CD8-positive, alpha-beta memory T cell (primary cell): ENCODE results near the gene TTC17. TPM values are rescaled to one million over a fixed set of nuclear protein-coding genes. Genes with fewer than 3 reads are reported as not detected.
A peak's percentile ranks its signal among the peaks of the same experiment; 100 is the strongest.
"Not testable (repeated sequence)": the region's sequence is repeated elsewhere in the genome, so short reads cannot be mapped to it uniquely, and the experiment has no call there.

Experiments used
- CTCF ChIA-PET: fragments of 350-600 bp; sonication (Branson Sonifier 250); formaldehyde crosslinking; loops from one replicate; lab custom pipeline; 2021; ENCODE audit warnings: antibody characterized with exemption; lab: Charles Lee
- POLR2A ChIA-PET: fragments of 350-600 bp; sonication (Branson Sonifier 250); formaldehyde crosslinking; loops from one replicate; lab custom pipeline; 2021; ENCODE audit warnings: antibody characterized with exemption; lab: Charles Lee
- DNase-seq, 5 donors: peaks; one replicate each; pipeline versions ENCODE4 v3.0.0 to v3.0.0-alpha.2; 2020 to 2022; ENCODE audit warnings: mixed read lengths in 1 of 5
- H3K27ac ChIP-seq: one replicate; pipeline ENCODE4 v1.7.0; 2013; ENCODE audit warnings: low read depth, mild to moderate bottlenecking, low read length, moderate library complexity
- H3K27me3 ChIP-seq: 2 replicates; pipeline ENCODE4 v1.7.0; 2013; ENCODE audit warnings: low read length, mild to moderate bottlenecking; ENCODE audit not compliant: insufficient read depth, poor library complexity, severe bottlenecking
- H3K36me3 ChIP-seq: 2 replicates; pipeline ENCODE4 v1.7.0; 2013; ENCODE audit warnings: mild to moderate bottlenecking, low read length, moderate library complexity; ENCODE audit not compliant: insufficient read depth
- H3K4me1 ChIP-seq: 2 replicates; pipeline ENCODE4 v1.7.0; 2013; ENCODE audit warnings: mild to moderate bottlenecking, low read length, moderate library complexity; ENCODE audit not compliant: insufficient read depth
- H3K4me3 ChIP-seq: 2 replicates; pipeline ENCODE4 v1.7.0; 2013; ENCODE audit warnings: mild to moderate bottlenecking, low read length
- H3K9me3 ChIP-seq: 2 replicates; pipeline ENCODE4 v1.7.0; 2013; ENCODE audit warnings: mild to moderate bottlenecking, low read length
- H3K27ac Mint-ChIP-seq, 8 donors: one replicate each; pipeline ENCODE4 v1.8.0; 2020 to 2021; ENCODE audit warnings: mixed read lengths in 8 of 8, mild to moderate bottlenecking in 6 of 8, inconsistent platforms in 3 of 8, moderate library complexity in 3 of 8
- H3K27me3 Mint-ChIP-seq, 2 donors: one replicate each; pipeline ENCODE4 v1.8.0; 2020 to 2021; ENCODE audit warnings: mixed read lengths in 2 of 2, mild to moderate bottlenecking in 1 of 2, moderate library complexity in 1 of 2
- H3K36me3 Mint-ChIP-seq, 3 donors: one replicate each; pipeline ENCODE4 v1.8.0; 2020 to 2021; ENCODE audit warnings: mixed read lengths in 3 of 3, inconsistent platforms in 1 of 3, mild to moderate bottlenecking in 1 of 3
- H3K4me1 Mint-ChIP-seq, 3 donors: one replicate each; pipeline ENCODE4 v1.8.0; 2020 to 2021; ENCODE audit warnings: mixed read lengths in 3 of 3, inconsistent platforms in 1 of 3, mild to moderate bottlenecking in 1 of 3
- H3K4me3 Mint-ChIP-seq, 7 donors: one replicate each; pipeline ENCODE4 v1.8.0; 2020 to 2021; ENCODE audit warnings: mixed read lengths in 7 of 7, mild to moderate bottlenecking in 6 of 7, moderate library complexity in 4 of 7, inconsistent platforms in 2 of 7
- H3K9me3 Mint-ChIP-seq, 5 donors: one replicate each; pipeline ENCODE4 v1.8.0; 2020 to 2022; ENCODE audit warnings: mixed read lengths in 5 of 5, mild to moderate bottlenecking in 3 of 5, moderate library complexity in 2 of 5, inconsistent platforms in 1 of 5
- polyA plus RNA-seq: library from polyadenylated mRNA; unstranded; fragments of 300-500 nt; fragmentation: Illumina TruSeq; gene quantifications from one replicate; pipeline ENCODE4 v1.2.3, GENCODE V29; 2021
- total RNA-seq, 2 experiments: library from RNA; stranded (reverse); gene quantifications; one replicate each; pipeline ENCODE4 v1.2.3, GENCODE V29; 2021

The TTC17 gene
- total and polyA plus RNA-seq, 3 experiments from 2014 or later = 33.2 to 61.8 (median 39.4) TPM

DNA sequence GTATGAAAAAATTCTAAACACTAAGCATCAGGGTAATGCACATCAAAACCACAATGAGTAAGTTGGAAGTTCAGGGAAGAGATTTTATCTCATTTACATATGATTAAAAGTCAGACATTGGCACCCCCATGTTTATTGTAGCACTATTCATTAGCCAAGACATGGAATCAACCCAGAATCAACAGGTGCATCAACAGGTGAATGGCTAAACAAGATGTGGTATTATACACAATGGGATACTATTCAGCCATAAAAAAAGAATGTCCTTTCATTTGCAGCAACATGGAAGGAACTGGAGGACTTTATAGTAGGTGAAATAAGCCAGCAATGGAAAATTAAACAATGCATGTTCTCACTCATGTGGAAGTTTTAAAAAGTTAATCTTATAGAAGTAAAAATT lies 17.6 kb upstream of the TTC17 start:
- CTCF ChIA-PET = no interaction called here
- Mint-ChIP-seq H3K9me3 (no peaks in the 10 kb centered on the region), H3K4me3 (no peak overlapping the region), H3K27ac (peak overlapping the region in 1 of 8 donors; percentile 4), H3K36me3 (peaks cover 5 to 52% (median 7%) of the 10 kb centered on the region in 3 donors), H3K4me1 (no peaks in the 10 kb centered on the region), H3K27me3 (no peaks in the 10 kb centered on the region)
- H3K4me1 ChIP-seq = no peaks in the 10 kb centered on the region
- no peaks in the 10 kb centered on the region for H3K27me3 ChIP-seq
- H3K4me3 ChIP-seq = no peak overlapping the region
- no peak overlapping the region for H3K27ac ChIP-seq
- DNase-seq = no peak
- POLR2A ChIA-PET = no interaction called here
- H3K9me3 ChIP-seq = no peaks in the 10 kb centered on the region
- H3K36me3 ChIP-seq = peaks cover 21% of the 10 kb centered on the region

- H3K4me1 ChIP-seq, H3K4me3 ChIP-seq, H3K27me3 ChIP-seq, H3K27ac ChIP-seq, H3K4me1 Mint-ChIP-seq, H3K9me3 Mint-ChIP-seq, POLR2A ChIA-PET, H3K36me3 Mint-ChIP-seq, H3K36me3 ChIP-seq, H3K27me3 Mint-ChIP-seq, H3K27ac Mint-ChIP-seq, CTCF ChIA-PET, DNase-seq, H3K9me3 ChIP-seq: not testable (repeated sequence)
- H3K4me3 Mint-ChIP-seq = peak overlapping the region in 1 of 7 donors; percentile 23
Observed at GRCh38 chr11:43351426-43351825, 7.3 kb upstream of the TTC17 start.

- Histone ChIP-seq H3K9me3 (no peaks in the 10 kb centered on the region), H3K4me3 (no peak overlapping the region), H3K27ac (no peak overlapping the region), H3K27me3 (no peaks in the 10 kb centered on the region), H3K4me1 (no peaks in the 10 kb centered on the region), H3K36me3 (no peaks in the 10 kb centered on the region)
- POLR2A ChIA-PET = no interaction called here
- no peak overlapping the region for H3K27ac Mint-ChIP-seq
- H3K4me3 Mint-ChIP-seq = peak overlapping the region in 1 of 7 donors; percentile 65
- no peak for DNase-seq
- H3K36me3 Mint-ChIP-seq = peaks cover 0 to 8% (median 2%) of the 10 kb centered on the region in 3 donors
- peaks cover 10 to 14% (median 12%) of the 10 kb centered on the region in 3 donors for H3K4me1 Mint-ChIP-seq
- peaks cover 0 to 5% of the 10 kb centered on the region in 2 donors for H3K27me3 Mint-ChIP-seq
- CTCF ChIA-PET = no interaction called here
- H3K9me3 Mint-ChIP-seq = no peaks in the 10 kb centered on the region
Observed at GRCh38 chr11:43354311-43354710, 4.4 kb upstream of the TTC17 start.

GRCh38 chr11:43356336-43356735 lies 2.4 kb upstream of the TTC17 start:
- Histone ChIP-seq H3K4me1 (peaks cover 14% of the 10 kb centered on the region), H3K27ac (no peak overlapping the region), H3K9me3 (no peaks in the 10 kb centered on the region), H3K4me3 (no peak overlapping the region), H3K36me3 (no peaks in the 10 kb centered on the region), H3K27me3 (no peaks in the 10 kb centered on the region)
- H3K4me3 Mint-ChIP-seq = peak overlapping the region in 1 of 7 donors; percentile 97
- H3K36me3 Mint-ChIP-seq = peaks cover 0 to 12% (median 2%) of the 10 kb centered on the region in 3 donors
- CTCF ChIA-PET = interaction anchor here (3.6 kb wide), 1 partner anchor 44 kb away, joined by 34 read pairs; the partner anchor contains the start of gene API5
- DNase-seq = no peak
- H3K9me3 Mint-ChIP-seq = no peaks in the 10 kb centered on the region
- H3K4me1 Mint-ChIP-seq = peaks cover 29 to 34% (median 31%) of the 10 kb centered on the region in 3 donors
- H3K27me3 Mint-ChIP-seq = peaks cover 0 to 5% of the 10 kb centered on the region in 2 donors
- H3K27ac Mint-ChIP-seq = peak overlapping the region in 1 of 8 donors; percentile 72
- POLR2A ChIA-PET = no interaction called here

- Mint-ChIP-seq H3K4me1 (peaks cover 40 to 52% (median 50%) of the 10 kb centered on the region in 3 donors), H3K9me3 (no peaks in the 10 kb centered on the region), H3K27ac (peak overlapping the region; percentile 92 to 100 (median 99)), H3K4me3 (peak overlapping the region; percentile 92 to 100 (median 97)), H3K27me3 (peaks cover 0 to 5% of the 10 kb centered on the region in 2 donors), H3K36me3 (peaks cover 0 to 23% (median 2%) of the 10 kb centered on the region in 3 donors)
- ChIA-PET POLR2A (interaction anchor here (1.2 kb wide), 2 partner anchors 46 to 322 kb away, joined by 5 to 17 read pairs; partner anchors contain the start of genes API5 and HSD17B12), CTCF (interaction anchor here (0.8 to 3.6 kb wide), 4 partner anchors 9 to 46 kb away, joined by 3 to 34 read pairs (median 8); partner anchors contain the start of gene API5)
- Histone ChIP-seq H3K27me3 (no peaks in the 10 kb centered on the region), H3K4me1 (peaks cover 14% of the 10 kb centered on the region), H3K9me3 (no peaks in the 10 kb centered on the region), H3K27ac (peak overlapping the region; percentile 85), H3K4me3 (peak overlapping the region; percentile 83), H3K36me3 (no peaks in the 10 kb centered on the region)
- no peak for DNase-seq
Observed at GRCh38 chr11:43358279-43358800, 380 bp upstream of the TTC17 start.

GRCh38 chr11:43359422-43359818 lies 700 bp downstream of the TTC17 start:
- ChIA-PET CTCF (interaction anchor here (2.6 to 3.6 kb wide), 2 partner anchors 13 to 47 kb away, joined by 11 to 34 read pairs; partner anchors contain the start of gene API5), POLR2A (interaction anchor here (1.2 kb wide), 2 partner anchors 47 to 321 kb away, joined by 5 to 17 read pairs; partner anchors contain the start of genes API5 and HSD17B12)
- H3K4me3 ChIP-seq = peak overlapping the region; percentile 83
- no peaks in the 10 kb centered on the region for H3K9me3 Mint-ChIP-seq
- peak overlapping the region; percentile 92 to 100 (median 97) for H3K4me3 Mint-ChIP-seq
- H3K27me3 Mint-ChIP-seq = peaks cover 0 to 5% of the 10 kb centered on the region in 2 donors
- peak overlapping the region; percentile 85 for H3K27ac ChIP-seq
- H3K27me3 ChIP-seq = no peaks in the 10 kb centered on the region
- no peaks in the 10 kb centered on the region for H3K9me3 ChIP-seq
- H3K27ac Mint-ChIP-seq = peak overlapping the region; percentile 92 to 100 (median 99)
- H3K4me1 Mint-ChIP-seq = peaks cover 48 to 63% (median 59%) of the 10 kb centered on the region in 3 donors
- no peaks in the 10 kb centered on the region for H3K36me3 ChIP-seq
- DNase-seq = no peak
- peaks cover 14% of the 10 kb centered on the region for H3K4me1 ChIP-seq
- H3K36me3 Mint-ChIP-seq = peaks cover 0 to 31% (median 5%) of the 10 kb centered on the region in 3 donors

DNA sequence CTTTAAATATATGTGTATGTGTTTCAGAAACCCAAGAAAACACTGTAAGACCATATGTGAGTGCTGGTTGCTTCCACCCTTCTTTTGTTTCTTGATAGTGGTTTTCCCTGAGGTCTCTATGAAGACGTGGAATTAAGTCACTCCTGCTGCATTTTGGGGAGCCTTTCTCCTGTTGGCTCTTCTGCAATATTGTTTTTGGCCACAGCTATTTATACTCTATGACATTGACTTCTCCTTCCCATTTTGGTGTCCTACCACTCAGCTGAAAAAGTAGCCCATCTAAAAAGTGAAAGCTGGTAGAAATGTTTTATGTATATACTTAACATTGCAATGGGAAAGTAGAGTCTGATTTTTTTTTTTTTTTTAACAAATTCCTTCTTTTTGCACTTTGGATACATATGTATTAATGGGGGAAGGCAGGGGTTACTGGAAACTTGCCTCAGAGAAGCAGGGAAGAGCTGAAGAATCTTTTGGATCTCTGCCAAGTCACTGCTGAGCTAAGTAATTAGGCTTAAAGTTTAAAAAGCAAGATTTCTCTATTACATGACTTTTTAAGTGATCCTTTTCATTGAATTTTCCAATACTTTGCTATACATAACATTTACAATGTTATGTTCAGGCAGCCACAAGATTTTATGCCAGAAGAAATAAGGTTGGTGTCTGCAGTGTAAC lies 1.8 kb downstream of the TTC17 start:
- peak overlapping the region; percentile 14 to 99 (median 94) for H3K27ac Mint-ChIP-seq

More for the DNA sequence above, 1.8 kb downstream of the TTC17 start:
- Mint-ChIP-seq H3K4me1 (peaks cover 51 to 65% (median 61%) of the 10 kb centered on the region in 3 donors), H3K36me3 (peaks cover 0 to 37% (median 5%) of the 10 kb centered on the region in 3 donors), H3K27me3 (peaks cover 0 to 5% of the 10 kb centered on the region in 2 donors), H3K4me3 (peak overlapping the region; percentile 92 to 100 (median 97)), H3K9me3 (no peaks in the 10 kb centered on the region)
- H3K4me3 ChIP-seq = peak overlapping the region; percentile 83
- DNase-seq = no peak
- H3K9me3 ChIP-seq = no peaks in the 10 kb centered on the region
- H3K27ac ChIP-seq = no peak overlapping the region
- peaks cover 2% of the 10 kb centered on the region for H3K36me3 ChIP-seq
- POLR2A ChIA-PET = interaction anchor here (0.7 kb wide), 1 partner anchor 206 kb away, joined by 3 read pairs; no protein-coding TSS in a partner anchor
- H3K27me3 ChIP-seq = no peaks in the 10 kb centered on the region
- CTCF ChIA-PET = no interaction called here
- peaks cover 14% of the 10 kb centered on the region for H3K4me1 ChIP-seq
